Lower lobe of right lung (tissue), 2 donors: ENCODE measurements around the gene ERFL. TPM values are rescaled to one million over a fixed set of nuclear protein-coding genes. Genes with fewer than 3 reads are reported as not detected.

ENCODE experiments used
- ATAC-seq, 2 donors: fragments of 200-7000 bp; cut with Tn5 transposase; one replicate each; pipeline ENCODE4 v1.9.1; 2020 to 2022; ENCODE audit warnings: mild to moderate bottlenecking in 2 of 2, moderate library complexity in 2 of 2
- DNase-seq: peaks from one replicate; pipeline ENCODE4 v3.0.0-alpha.2; 2020
- H3K27ac ChIP-seq: fragments of 200-600 bp; one replicate; pipeline ENCODE4 v1.8.0; 2022
- H3K27me3 ChIP-seq: fragments of 200-600 bp; one replicate; pipeline ENCODE4 v1.8.0; 2022; ENCODE audit warnings: low read depth
- H3K36me3 ChIP-seq: fragments of 200-600 bp; one replicate; pipeline ENCODE4 v1.8.0; 2022; ENCODE audit warnings: mild to moderate bottlenecking
- H3K4me1 ChIP-seq: fragments of 200-600 bp; one replicate; pipeline ENCODE4 v1.8.0; 2022
- H3K4me3 ChIP-seq: fragments of 200-600 bp; one replicate; pipeline ENCODE4 v1.8.0; 2022; ENCODE audit warnings: mild to moderate bottlenecking
- H3K9me3 ChIP-seq: fragments of 200-600 bp; one replicate; pipeline ENCODE4 v1.8.0; 2022
- intact Hi-C: fragments of 100-400 bp; cut with DNase I; formaldehyde crosslinking; loops from one replicate; pipeline ENCODE4 v1.11.0; 2022
- microRNA-seq: library from miRNA; unstranded; fragments of <30 nt; microRNA quantifications from one replicate; pipeline ENCODE4 v1.2.0, GENCODE V29; 2020; ENCODE audit warnings: borderline number of aligned reads
- total RNA-seq: library from RNA; stranded (reverse); fragmentation: NEBNext Ultra II Directional; extraction: Animal tissue kit (Norgen Biotek cat#: 25700); gene quantifications from one replicate; pipeline ENCODE4 v1.2.1, GENCODE V29; 2021
- TF ChIP-seq, protein P1 (sequence below): fragments of 200-600 bp; IDR thresholded peaks from one replicate; pipeline ENCODE4 v1.8.0; 2022; ENCODE audit warnings: antibody characterized with exemption, mild to moderate bottlenecking
- donor health status: DM: no; HTN: yes; CAD: no; lungs with severe emphysema.

ERFL gene
- total RNA-seq, 1 donor from 2014 or later = 0.41 TPM

DNA sequence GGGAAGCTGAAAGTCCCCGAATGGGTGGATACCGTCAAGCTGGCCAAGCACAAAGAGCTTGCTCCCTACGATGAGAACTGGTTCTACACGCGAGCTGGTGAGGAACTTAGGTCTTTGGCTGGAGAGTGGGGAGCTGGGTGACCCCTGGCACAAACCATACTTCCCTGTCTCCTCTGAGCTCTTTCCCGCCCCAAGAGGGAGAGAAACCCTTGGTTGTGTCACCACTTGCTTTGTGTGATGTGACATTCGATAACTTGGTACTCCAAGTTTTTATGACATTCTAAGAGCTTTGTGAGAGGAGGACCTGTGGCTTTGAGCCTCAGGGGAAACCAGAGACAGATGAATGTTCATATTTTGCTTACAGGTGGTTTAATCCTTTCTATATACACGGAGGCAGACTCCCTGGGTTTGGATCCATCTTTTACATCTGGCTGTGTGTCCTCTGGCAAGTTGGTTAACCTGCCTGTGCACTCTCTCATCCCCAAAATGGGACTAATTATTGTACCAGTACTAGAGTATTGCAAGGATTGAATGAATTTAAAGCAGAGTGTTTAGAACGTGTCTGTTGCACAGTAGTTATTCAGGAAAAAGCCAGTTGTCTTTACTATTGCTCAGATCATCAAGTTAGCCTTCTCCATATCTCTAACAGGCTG, 67.0 kb downstream of the ERFL start:
- intact Hi-C loops = no loop called here
- no peak for ATAC-seq
- no peak for DNase-seq
- H3K36me3 ChIP-seq = peaks cover 56% of the 10 kb centered on the region
- TF ChIP-seq, protein P1, sequence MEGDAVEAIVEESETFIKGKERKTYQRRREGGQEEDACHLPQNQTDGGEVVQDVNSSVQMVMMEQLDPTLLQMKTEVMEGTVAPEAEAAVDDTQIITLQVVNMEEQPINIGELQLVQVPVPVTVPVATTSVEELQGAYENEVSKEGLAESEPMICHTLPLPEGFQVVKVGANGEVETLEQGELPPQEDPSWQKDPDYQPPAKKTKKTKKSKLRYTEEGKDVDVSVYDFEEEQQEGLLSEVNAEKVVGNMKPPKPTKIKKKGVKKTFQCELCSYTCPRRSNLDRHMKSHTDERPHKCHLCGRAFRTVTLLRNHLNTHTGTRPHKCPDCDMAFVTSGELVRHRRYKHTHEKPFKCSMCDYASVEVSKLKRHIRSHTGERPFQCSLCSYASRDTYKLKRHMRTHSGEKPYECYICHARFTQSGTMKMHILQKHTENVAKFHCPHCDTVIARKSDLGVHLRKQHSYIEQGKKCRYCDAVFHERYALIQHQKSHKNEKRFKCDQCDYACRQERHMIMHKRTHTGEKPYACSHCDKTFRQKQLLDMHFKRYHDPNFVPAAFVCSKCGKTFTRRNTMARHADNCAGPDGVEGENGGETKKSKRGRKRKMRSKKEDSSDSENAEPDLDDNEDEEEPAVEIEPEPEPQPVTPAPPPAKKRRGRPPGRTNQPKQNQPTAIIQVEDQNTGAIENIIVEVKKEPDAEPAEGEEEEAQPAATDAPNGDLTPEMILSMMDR = no peak
- H3K4me1 ChIP-seq = peaks cover 58% of the 10 kb centered on the region
- H3K4me3 ChIP-seq = peak overlapping the region; percentile 90
- peak overlapping the region; percentile 90 for H3K27ac ChIP-seq
- no peaks in the 10 kb centered on the region for H3K27me3 ChIP-seq
- H3K9me3 ChIP-seq = no peaks in the 10 kb centered on the region

DNA sequence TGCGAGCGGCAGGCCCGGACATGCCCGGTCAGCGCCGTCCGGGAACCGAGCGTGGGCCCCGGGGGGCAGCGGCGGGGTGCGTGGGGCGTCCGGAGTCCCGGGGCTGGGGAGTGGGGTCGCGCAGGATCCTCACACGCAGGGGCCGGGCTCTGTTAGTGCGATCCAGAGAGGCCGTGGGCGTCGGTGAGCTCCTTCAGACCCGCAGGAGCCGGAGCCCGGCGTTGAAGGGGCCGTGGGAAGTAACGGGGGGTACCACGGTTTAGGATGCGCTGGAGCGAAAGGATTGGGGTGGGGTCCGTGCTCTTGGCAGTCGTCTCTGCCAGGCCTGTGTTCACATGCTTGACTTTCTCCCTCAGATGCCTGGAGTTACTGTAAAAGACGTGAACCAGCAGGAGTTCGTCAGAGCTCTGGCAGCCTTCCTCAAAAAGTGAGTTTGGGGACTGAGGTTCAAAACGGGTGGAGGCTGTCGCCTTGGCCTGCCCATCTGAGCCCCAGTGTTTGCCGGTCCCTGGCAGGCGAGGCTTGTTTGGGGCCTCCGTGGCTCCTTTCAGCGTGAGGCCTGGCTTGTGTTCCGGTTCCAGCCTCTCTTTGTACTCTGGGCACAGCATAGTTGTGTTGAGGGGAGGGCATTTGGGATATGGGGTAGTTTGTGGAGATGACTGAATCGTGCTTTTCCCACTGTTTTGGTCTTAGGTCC, 67.7 kb downstream of the ERFL start:
- TF ChIP-seq, protein P1 = no peak
- intact Hi-C loops = no loop called here
- H3K36me3 ChIP-seq = peaks cover 49% of the 10 kb centered on the region
- ATAC-seq (no peak), DNase-seq (peak; percentile 69)
- H3K4me3 ChIP-seq = peak overlapping the region; percentile 90
- H3K4me1 ChIP-seq = peaks cover 54% of the 10 kb centered on the region
- no peaks in the 10 kb centered on the region for H3K27me3 ChIP-seq
- H3K9me3 ChIP-seq = no peaks in the 10 kb centered on the region
- H3K27ac ChIP-seq = peak overlapping the region; percentile 90

DNA sequence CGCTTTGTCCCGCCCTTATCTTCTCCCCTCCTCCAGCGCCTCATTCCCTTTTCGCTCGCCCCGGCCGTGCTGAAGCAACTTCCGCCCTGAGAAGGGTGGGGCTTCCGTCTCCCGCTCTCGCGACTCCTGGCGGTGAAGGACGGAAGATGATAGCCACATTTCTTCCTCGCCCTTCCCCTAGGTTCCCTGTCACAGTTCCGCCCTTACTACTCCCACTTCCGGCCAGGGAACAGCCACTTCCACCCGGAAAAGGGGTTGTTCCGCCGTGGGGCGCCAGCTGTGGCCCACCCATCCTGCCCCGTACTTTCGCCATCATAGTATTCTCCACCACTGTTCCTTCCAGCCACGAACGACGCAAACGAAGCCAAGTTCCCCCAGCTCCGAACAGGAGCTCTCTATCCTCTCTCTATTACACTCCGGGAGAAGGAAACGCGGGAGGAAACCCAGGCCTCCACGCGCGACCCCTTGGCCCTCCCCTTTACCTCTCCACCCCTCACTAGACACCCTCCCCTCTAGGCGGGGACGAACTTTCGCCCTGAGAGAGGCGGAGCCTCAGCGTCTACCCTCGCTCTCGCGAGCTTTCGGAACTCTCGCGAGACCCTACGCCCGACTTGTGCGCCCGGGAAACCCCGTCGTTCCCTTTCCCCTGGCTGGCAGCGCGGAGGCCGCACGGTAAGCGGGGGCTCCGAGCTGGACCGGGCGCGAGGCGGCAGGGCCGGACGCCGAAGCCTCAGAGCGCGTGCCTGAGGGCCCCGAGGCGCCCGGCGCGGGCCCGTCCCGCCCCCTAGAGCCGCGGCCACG, 68.4 kb downstream of the ERFL start, which contains the start of gene RPS19:
TSS of gene RPS19 (plus strand) at position 638 of the 801 bp plus-strand sequence. CDS start 520 bp downstream, outside the sequence.
- TF ChIP-seq, protein P1 = peak; percentile 68
- H3K27me3 ChIP-seq = no peaks in the 10 kb centered on the region
- H3K9me3 ChIP-seq = no peaks in the 10 kb centered on the region
- intact Hi-C loops = no loop called here
- ATAC-seq = peak; percentile 96 to 97
- H3K27ac ChIP-seq = peak within 1 kb of the TSS; percentile 90
- H3K36me3 ChIP-seq = peaks cover 42% of the 10 kb centered on the region
- peak within 1 kb of the TSS; percentile 90 for H3K4me3 ChIP-seq
- DNase-seq = peak; percentile 98
- H3K4me1 ChIP-seq = peaks cover 47% of the 10 kb centered on the region

DNA sequence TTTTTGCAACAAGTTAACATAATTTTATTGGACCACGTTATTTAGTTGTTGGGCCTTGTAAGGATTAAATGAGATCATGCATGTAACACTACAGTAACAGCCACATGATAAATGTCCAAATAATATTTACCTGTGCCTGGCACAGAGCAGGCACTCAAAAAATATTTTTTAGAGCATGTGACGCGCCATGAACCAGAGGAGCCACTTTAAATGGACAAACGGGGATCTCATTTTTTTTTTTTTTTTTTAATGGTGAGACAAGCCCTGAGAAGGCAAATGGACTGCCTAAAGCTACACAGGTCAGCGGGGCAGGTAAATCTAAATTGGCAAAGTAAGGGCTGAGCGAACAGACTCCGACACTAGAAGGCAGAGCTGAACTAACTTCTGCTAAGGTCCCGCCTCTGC, 69.0 kb downstream of the ERFL start:
- Histone ChIP-seq H3K27ac (peak overlapping the region; percentile 90), H3K4me1 (peaks cover 42% of the 10 kb centered on the region), H3K4me3 (peak overlapping the region; percentile 90), H3K27me3 (no peaks in the 10 kb centered on the region), H3K36me3 (peaks cover 36% of the 10 kb centered on the region), H3K9me3 (no peaks in the 10 kb centered on the region)
- ATAC-seq = peak in 1 of 2 donors; percentile 0
- TF ChIP-seq, protein P1 = no peak
- intact Hi-C loops = no loop called here
- no peak for DNase-seq

Small RNAs within 50 kb of the gene (microRNA-seq; reads per million reads assigned to microRNA genes)
- gene MIR6797 = not detected

Other genes starting within 250 kb of the ERFL start
- not detected for gene CEACAM7, start 240.2 kb downstream of the ERFL start, total RNA-seq
- 99.7 TPM for gene CEACAM5, start 219.8 kb downstream of the ERFL start, total RNA-seq
- gene CEACAM6, start 172.9 kb downstream of the ERFL start, total RNA-seq = 369 TPM
- 4.3 TPM for gene CEACAM3, start 131.9 kb downstream of the ERFL start, total RNA-seq
- not detected for gene LYPD4, start 83.8 kb downstream of the ERFL start, total RNA-seq
- gene DMRTC2, start 83.4 kb downstream of the ERFL start, total RNA-seq = not detected
- gene RPS19, start 68.2 kb downstream of the ERFL start, total RNA-seq = 1,736 TPM
- 1.2 TPM for gene CD79A, start 51.2 kb downstream of the ERFL start, total RNA-seq
- gene ARHGEF1, start 45.3 kb downstream of the ERFL start, total RNA-seq = 206 TPM
- 132 TPM for gene RABAC1, start 30.9 kb upstream of the ERFL start, total RNA-seq
- gene ATP1A3, start 65.8 kb upstream of the ERFL start, total RNA-seq = 0.97 TPM
- gene GRIK5, start 141.8 kb upstream of the ERFL start, total RNA-seq = 0.41 TPM
- gene ZNF574, start 147.7 kb upstream of the ERFL start, total RNA-seq = 11.8 TPM
- gene POU2F2, start 204.0 kb upstream of the ERFL start, total RNA-seq = 6.1 TPM